Activated CD4-positive, CD25-positive, alpha-beta regulatory T cell treated with anti-CD3 and anti-CD28 coated beads, Interleukin-2, amount 50 U/mL, for 16 hours (primary cell): ENCODE results near the gene ZNF777.
A peak's percentile ranks its signal among the peaks of the same experiment; 100 is the strongest.
"Not testable (repeated sequence)": the region's sequence is repeated elsewhere in the genome, so short reads cannot be mapped to it uniquely, and the experiment has no call there.

Experiments
- DNase-seq: peaks from one replicate; pipeline ENCODE4 v3.0.0-alpha.2; 2020; ENCODE audit warnings: low read depth, low spot score

Gene ZNF777

DNA sequence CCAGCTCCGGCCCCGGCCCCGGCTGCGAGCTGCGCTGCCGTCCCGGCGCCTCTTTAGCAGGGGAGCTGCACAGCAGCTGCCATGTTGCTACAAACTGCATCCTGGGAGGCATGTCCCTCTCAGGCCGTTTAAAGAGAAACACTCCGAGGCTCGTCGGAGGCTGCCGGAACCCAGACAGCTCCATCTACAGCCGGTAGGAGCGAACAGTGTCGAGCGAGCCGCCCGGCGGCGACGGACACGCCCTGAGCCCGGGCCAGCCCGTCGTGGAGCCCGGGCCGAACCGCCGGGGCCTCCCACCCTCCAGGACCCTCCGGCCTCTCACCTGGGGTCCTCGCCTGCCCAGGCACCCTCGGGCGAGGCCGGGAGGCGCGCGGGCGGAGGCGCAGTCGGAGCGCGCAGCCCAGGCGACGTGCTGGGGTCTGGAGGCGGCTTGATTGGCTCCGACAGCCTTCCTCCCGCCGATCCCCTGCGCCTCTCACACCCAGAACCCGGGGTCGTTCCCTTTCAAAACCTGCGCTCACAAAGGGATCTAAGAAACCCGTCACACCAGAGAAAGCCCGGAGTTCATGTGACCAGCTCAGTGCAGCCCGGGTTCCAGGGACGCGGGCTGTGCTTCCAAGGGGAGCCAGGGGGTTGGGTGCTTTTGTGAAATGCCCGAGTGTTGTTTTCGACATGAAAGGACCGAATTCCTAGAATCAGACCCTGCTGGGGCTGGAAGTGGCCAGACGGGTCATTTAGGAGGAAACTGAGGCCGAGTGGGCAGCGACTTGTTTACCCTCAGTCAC is at the start of gene ZNF777:
ZNF777 (minus strand) TSS at position 570 of the 785 bp plus-strand sequence. CDS start 5,040 bp downstream, outside the sequence.
- peak; percentile 68 for DNase-seq

DNA sequence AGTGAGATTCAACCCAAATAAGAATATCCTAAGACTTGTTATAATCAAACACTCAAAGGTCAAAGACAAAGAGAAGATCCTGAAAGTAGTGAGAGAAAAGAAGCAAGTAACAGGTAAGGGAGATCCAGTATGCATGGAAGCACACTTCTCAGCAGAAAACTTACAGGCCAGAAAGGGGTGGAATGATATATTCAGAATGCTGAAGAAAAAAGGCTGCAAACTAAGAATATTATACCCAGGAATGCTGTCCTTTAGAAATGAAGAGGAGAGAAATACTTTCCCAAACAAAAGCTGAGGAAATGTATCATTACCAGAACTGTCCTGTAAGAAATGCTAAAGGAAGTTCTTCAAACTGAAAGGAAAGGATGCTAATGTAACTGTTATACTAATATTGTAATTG is 49.4 kb upstream of the ZNF777 start:
- no peak for DNase-seq

DNA sequence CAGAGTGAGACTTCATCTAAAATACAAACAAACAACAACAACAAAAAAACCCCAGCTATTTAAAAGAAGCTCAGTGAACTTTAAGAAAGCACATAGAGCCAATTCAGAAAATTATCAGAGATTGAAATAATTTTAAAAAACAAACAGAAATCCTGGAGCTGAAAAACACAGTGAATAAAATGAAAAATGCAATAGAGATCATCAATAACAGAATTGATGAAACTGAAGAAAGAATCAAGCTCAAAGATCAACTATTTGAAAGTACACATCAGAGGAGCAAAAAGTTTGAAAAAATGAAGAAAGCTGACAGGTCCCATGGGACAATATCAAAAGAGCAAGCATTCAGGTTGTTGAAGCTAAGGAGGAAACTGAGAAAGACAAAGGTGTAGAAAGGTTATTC is 48.9 kb upstream of the ZNF777 start:
- DNase-seq: no peak

DNA sequence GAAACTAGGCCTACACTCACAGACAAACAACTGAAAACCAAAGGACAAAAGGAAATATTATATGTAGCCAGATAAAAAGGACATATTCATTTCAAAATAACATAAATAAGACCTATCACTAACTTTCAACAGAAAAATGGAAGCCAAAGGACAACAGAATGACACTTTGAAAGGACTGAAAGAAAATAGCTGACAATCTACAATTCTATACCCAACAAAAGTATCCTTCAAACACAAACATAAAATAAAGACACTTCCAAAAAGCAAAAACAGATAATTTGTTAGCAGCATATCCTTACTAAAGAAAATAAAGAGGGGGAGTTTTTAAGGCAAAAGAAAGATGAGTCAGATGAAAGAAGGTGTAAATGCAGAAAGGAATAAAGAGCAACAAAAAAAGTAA is 44.7 kb upstream of the ZNF777 start:
- no peak for DNase-seq

DNA sequence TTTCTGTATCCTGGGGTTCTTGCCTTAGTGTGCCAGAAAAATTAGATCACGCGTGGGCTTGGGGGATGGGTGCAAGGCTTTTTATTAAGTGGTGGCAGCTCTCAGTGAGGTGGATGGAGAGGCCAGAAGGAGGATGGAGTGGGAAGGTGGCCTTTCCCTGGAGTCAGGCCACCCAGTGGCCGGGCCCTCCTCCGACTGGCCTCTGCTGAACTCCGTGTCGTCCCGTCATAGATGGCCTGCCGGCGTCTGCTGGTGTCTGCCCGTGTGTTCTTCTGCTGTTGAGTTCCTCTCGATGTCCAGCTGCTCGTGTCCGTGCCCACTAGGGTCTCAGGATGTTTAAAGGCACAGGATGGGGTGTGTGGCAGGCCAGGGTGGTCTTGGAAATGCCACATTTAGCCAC is 40.8 kb upstream of the ZNF777 start:
- DNase-seq: no peak

DNA sequence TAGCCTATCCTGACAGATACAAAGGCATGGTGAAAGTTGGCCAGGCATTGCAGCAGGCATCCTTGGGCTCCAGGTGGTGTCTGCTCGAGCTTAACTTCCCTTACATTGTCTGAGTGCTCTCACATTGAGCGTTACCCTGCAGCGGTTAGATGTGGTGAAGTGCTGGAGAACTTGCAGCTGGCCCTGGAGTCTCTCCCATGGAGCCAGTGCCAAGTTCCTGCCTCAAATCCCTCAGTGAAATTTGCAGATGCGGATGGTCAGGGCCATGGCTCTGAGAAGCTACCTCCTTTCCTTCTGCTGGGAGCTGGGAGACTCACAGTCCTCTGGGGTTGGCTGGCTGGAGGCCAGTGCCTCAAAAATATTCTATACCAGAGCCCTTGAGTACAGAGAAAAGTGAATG is 40.0 kb upstream of the ZNF777 start:
- DNase-seq: no peak

DNA sequence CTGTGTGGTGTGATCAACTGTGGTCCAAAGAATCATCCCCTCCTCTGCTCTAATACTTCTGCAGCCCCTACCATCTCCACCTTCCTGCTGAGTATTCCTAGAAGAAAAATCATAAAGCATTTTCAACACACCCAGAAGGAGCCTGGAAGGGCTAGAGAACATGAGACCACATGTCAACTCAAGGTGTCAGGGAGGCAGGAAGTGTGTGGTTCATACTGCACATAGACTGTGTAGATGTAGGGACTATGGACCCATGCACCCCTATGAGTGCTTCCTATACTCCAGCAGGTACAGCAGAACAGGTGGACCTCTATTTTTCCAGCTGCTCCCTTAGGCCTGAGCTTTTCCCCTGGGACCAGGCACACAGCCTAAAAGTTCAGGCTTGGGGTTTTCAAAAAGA is 39.3 kb upstream of the ZNF777 start:
- no peak for DNase-seq

DNA sequence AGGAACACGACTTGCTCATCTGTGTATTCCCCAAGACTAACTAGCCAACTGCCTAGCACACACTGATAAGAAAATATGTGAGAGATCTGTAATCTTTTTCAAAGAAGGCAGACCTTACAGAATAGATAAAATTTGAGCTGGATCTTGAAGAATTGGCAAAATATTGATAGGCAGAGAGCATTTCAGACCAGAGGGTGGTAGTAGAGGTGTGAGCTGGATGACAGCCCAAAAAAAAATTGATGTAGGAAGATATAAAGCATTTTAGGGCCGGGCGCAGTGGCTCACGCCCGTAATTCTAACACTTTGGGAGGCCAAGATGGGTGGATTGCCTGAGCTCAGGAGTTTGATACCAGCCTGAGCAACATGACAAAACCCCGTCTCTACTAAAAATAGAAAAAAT is 37.9 kb upstream of the ZNF777 start:
- DNase-seq: no peak

DNA sequence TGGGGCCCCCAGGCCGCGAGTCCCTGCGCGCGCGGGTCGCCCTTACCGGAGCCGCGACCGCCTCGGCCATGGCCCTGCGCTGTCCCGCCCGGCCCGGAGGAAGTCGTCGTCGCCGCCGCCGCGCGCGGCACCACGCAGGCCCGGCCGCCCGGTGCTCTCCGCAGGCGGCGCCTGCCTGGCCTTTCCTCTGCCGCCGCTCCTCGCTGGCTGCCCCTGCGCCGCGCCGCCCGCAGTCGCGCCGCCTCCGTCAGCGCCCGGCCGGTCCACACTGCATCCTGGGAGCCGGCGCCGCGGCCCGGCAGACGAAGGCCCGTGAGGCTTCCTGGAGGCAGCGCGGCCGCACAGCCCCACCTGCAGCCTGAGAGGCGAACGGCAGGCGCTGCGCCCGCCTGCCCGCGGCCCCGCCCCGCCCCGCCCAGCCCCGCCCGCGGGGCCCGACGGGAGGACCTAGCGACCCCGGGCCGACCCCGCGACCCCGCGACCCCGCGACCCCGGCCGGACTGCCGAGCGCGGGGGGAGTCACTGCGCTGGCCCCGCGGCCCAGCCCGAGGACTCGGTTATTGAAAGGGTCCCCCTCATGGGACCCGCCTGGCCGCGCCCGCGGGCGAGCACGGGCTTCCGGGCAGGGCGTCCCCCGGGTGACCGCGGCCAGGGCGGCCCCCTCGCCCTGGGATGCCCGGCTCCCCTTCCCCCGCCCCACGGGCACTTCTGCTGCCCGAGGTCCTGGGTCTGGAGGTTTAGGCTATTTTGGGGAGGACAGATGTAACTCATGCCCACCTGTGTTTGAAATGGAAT is 36.8 kb upstream of the ZNF777 start, which contains the start of gene ZNF746:
ZNF746 (minus strand) TSS at position 343 of the 795 bp plus-strand sequence; CDS start at position 70, 273 bp downstream.
- DNase-seq: peak; percentile 56

DNA sequence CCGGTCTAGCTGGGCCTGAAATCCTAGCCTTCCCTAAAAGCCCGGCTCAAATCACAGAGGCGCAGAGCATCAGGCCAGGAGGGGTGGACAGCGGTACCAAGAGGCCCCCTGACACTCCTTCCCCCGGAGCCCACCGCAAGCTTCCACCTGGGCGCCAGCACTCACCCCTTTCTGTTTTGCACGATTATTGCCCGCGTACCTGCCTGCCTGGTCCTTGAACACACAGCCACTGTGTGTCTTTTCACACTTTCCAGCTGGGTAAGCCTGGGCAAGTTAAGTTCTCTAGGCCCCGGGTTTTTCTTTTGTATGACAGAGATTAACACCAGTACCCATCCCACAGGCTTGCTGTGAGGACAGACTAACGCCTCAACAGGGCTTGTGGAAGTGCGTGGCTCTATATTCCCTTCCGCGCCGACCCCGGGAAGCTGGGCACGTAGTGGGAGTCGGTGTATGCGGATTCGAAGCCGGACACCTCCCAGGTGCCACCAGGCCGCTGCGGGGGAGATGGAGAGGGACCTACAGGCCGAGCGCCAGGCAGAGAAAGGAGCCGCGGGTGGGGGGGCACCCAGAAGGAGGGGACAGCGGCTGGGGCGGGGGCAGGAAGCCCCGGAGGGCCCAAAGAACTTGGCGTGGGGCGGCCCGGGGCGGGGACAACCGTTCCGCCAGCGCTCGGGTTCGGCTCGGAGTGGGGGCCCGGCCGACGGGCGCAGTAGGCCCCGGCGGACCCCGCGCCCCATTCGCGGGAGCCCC is 36.0 kb upstream of the ZNF777 start:
- peak; percentile 20 for DNase-seq

DNA sequence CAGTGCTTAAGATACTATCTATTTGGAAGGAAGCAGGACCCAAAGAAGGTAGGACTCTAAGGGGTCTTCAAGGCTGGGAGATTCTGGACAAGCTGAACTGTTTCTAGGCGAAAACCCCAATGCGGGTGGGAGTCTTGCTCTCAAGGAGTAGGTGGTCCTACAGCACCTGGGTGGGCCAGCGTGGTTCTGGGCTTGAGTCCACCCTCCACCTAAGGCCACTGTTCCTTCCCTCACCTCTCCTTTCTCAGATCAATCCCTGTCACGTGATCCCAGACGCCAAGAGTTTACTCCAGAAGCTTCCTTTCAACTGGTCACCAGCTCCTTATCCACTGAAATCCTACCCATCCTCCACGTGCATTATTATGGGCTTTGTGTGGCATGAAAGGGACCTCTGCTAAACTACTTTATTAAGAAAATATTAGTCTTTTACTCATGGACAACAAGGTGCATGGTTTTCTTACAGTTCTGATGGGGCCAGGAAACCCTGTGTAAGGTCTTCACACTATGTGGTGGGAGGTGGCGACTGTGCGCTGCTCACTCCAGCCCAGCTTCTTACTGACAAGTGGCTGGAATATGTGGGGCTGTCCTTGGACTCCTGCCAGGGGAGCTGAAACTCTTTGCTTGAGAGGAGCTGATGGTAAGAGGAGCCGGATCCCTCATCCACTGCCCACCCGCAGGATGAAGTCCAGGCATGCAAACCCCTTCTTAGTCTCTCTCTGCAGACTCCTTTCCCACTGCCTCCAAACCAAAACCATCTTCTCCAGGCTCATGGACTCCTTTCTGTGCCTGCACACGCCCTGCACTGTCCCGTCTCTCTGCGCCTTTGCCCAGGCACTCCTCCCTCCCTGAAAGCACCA is 35.2 kb upstream of the ZNF777 start:
- no peak for DNase-seq

DNA sequence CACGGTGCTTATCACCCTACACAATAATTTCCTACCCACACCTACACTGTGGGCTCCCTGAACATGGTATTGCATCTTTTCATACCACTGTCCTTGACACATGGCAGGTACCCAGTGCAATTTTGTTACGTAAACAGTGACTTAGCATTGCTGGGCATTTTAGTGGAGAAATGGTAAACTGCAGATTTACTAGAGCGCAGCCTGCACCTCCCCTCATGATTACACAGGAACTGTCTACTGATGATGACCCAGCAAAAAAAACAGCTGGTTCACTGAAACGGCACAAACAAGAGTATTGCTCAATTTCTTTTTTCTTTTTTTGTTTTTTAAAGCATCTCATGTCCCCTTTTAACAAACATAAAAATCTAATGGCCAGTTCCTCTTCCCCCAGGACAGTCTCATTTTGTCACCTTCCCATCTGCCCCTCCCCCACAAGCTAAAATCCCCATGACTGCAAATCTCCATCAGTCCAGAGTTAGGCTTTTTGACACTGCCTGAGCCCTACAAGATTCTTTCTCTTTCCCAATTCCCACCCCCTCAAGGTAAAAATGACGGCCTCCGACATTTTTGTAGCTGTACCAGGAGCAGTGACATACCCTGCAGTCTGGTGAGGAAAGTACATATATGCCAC is 34.0 kb upstream of the ZNF777 start:
- DNase-seq: no peak

DNA sequence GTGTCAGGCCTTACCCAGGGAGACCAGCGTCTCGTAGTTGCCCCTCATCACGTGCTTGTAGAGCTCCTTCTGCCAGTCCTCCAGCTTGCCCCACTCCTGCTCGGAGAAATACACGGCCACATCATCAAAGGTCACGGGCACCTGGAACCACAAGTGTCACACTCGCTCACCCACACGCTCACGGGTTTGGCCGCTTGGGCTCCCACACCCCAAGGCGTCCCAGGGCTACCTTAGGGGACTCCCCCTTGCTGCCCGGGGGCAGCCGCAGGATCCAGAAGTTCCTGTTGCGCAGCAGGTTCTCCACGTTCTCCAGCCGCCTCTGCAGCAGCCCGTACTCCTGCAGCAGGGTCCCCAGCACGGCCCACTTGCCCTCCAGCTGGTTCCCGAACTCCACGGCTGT is 33.1 kb upstream of the ZNF777 start:
- not testable (repeated sequence) for DNase-seq

DNA sequence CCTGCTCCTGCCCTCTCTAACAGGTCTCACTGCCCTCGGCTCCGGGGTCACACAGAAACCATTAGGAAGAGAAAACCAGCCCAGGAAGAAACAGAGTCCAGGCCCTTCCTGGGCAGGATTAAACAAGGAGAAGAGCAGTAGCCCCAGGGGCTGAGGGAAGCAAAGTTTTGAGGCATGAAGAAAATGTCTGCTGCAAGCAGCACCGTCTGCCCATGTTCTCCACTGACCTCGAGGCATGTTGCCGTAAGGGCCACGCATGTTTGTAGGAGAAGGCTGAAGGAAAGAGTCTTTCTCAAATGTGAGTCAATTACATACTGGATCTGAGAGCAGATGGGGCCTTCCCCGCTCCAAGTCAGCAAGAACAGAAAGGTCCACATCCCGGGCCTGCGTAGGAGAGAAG is 32.5 kb upstream of the ZNF777 start:
- no peak for DNase-seq

DNA sequence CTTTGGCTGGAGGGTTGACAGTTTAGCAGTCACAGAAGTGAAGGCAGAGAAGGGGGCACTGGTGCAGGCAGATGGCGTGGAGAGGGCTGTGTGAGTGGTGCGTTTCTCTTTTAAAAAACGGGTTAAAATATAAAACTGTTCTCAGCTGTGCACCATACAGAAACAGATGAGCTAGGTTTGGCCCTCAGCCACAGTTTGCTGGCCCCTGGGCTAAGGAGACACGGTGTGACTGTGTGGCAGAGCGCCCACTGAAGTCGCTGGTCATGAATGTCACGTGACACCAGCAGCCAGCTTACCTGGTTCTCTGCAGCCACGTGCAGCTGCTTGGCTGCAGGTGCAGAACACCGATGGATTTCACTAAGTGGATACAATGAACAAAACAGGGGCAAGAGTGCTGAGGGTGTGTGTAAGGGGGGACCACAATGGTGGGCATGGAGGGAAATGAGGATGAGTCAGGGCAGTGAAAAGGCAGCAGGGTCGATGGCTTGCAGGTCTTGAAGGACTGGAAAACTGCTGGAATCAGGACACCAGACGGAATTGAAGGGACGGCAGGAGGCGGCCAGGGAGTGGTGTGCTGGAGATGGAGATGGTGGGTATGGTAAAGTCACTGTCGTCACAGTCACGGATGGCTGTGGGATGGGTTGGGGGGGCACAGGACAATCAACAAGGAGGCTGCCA is 29.4 kb upstream of the ZNF777 start:
- DNase-seq: no peak

DNA sequence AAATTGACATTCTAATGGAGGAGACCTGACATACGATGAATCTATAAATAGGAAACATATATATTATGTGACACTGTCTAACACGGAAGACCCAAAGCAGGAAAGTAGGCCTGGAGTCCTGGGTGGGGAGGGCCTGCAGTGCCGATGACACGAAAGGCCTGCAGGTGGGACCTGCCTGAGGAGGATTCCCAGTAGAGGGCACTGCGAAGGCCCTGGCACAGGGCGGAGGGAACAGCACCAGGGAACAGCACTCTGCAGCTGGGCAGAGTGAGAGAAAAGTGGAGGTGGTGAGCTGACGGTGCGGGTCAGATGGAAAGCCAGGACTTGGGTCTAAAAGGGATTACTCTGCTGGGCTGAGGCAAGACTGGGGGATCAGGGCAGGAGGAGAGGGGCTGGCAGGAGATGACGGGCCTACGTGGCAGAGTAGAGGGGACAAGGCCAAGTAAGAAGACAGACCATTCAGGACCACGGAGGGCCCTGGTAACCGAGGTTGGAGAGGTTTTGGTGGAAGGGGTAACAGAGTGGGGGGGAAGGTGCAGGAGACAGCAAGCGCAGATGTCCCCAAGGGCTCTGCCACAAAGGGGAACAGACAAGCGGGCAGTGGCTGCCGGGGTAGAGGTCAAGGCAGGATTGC is 28.6 kb upstream of the ZNF777 start:
- no peak for DNase-seq

DNA sequence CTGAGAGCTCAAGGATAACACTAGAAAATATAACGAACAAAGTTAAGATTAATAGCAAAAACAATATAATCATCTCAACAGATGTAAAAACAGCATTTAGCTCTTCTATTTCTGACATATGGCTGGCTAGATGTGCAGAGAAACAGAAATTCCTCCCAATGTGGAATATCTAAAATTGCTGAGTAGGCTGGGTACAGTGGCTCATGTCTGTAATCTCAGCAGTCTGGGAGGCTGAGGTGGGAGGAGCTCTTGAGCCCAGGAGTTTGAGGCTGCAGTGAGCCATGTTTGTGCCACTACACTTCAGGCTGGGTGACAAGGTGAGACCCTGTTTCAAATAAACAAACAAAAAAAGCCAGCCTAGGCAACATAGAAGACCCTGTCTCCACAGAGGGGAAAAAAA is 18.7 kb upstream of the ZNF777 start:
- no peak for DNase-seq

DNA sequence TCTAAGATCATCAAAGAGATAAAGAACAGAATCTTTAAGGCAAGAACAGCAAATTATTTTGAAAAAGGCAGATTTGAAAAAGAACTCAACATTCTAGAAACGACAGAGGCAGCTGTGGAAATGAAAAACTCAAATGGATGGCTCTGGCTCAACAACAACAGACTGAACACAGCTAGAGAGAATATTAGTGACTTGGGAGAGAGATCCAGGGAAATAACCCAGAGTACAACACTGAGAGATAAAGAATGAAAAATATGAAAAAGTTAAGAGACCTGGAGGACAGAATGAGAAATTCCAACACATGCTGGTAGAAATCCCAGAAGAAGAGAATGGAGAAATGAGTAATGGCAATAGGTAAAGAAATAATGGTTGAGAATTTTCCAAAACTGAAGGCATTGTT is 17.9 kb upstream of the ZNF777 start:
- DNase-seq: no peak
